IMR-90 (cell line): Measurements from ENCODE around the gene ACVR1B. TPM values are rescaled to one million over a fixed set of nuclear protein-coding genes. Genes with fewer than 3 reads are reported as not detected.

Experiments
- ATAC-seq: fragments of 200-7000 bp; cut with Tn5 transposase; 2 replicates; pipeline ENCODE4 v1.9.1; 2020; ENCODE audit warnings: low read depth, mild to moderate bottlenecking, moderate library complexity
- BruUV-seq: library from RNA; stranded (reverse); fragments of 400-500 nt; replicated peaks from 2 replicates; lab custom pipeline; 2021; lab: Mats Ljungman, UMichigan
- CTCF ChIA-PET: fragments of 300-600 bp; formaldehyde crosslinking; extraction: SDS; loops from one replicate; lab custom pipeline; 2021; ENCODE audit warnings: antibody characterized with exemption; lab: Yijun Ruan, JAX
- POLR2A ChIA-PET: fragments of 300-600 bp; sonication (Branson Sonifier 250); formaldehyde crosslinking; loops from one replicate; lab custom pipeline; 2022; ENCODE audit warnings: antibody characterized with exemption; ENCODE audit not compliant: unreplicated experiment; lab: Charles Lee
- DNase-seq: peaks from one replicate; pipeline ENCODE4 v3.0.0; 2013
- H2AFZ ChIP-seq: replicated peaks from 2 replicates; pipeline ENCODE3; 2013; ENCODE audit warnings: low read length, mild to moderate bottlenecking; ENCODE audit not compliant: poor library complexity
- H2AK5ac ChIP-seq: 2 replicates; pipeline ENCODE4 v1.6.1; 2013; ENCODE audit warnings: low read depth, low read length, inconsistent platforms
- H2AK9ac ChIP-seq: replicated peaks from 2 replicates; pipeline ENCODE3; 2013; ENCODE audit warnings: mild to moderate bottlenecking, low read depth, low read length, moderate library complexity; ENCODE audit not compliant: poor library complexity
- H2BK120ac ChIP-seq: 2 replicates; pipeline ENCODE4 v1.6.1; 2013; ENCODE audit warnings: low read depth, low read length, inconsistent platforms
- H2BK15ac ChIP-seq: 3 replicates; pipeline ENCODE4 v1.6.1; 2013; ENCODE audit warnings: low read depth, low read length, inconsistent platforms
- H2BK20ac ChIP-seq: 2 replicates; pipeline ENCODE4 v1.6.1; 2013; ENCODE audit warnings: low read depth, mild to moderate bottlenecking, inconsistent platforms, low read length, moderate library complexity
- H2BK5ac ChIP-seq: 2 replicates; pipeline ENCODE4 v1.6.1; 2013; ENCODE audit warnings: mild to moderate bottlenecking, low read depth, low read length, inconsistent platforms; ENCODE audit not compliant: poor library complexity, severe bottlenecking
- H3K14ac ChIP-seq: replicated peaks from 2 replicates; pipeline ENCODE4 v1.6.1; 2013; ENCODE audit warnings: low read depth, low read length, inconsistent platforms
- H3K18ac ChIP-seq: 2 replicates; pipeline ENCODE4 v1.6.1; 2013; ENCODE audit warnings: low read depth, low read length, control low read depth
- H3K23ac ChIP-seq: 2 replicates; pipeline ENCODE4 v1.6.1; 2013; ENCODE audit warnings: low read depth, low read length, inconsistent platforms
- H3K27ac ChIP-seq: 2 replicates; pipeline ENCODE4 v1.5.1; 2013; ENCODE audit warnings: mild to moderate bottlenecking, control low read depth, low read length; ENCODE audit not compliant: insufficient read depth
- H3K27me3 ChIP-seq: 2 replicates; pipeline ENCODE4 v1.6.1; 2013; ENCODE audit warnings: low read length; ENCODE audit not compliant: control insufficient read depth, insufficient read depth
- H3K36me3 ChIP-seq: 2 replicates; pipeline ENCODE4 v1.6.1; 2013; ENCODE audit warnings: low read length, mixed read lengths; ENCODE audit not compliant: control insufficient read depth, insufficient read depth
- H3K4ac ChIP-seq: 2 replicates; pipeline ENCODE4 v1.6.1; 2013; ENCODE audit warnings: low read depth, low read length, inconsistent platforms
- H3K4me1 ChIP-seq: 2 replicates; pipeline ENCODE4 v1.6.1; 2013; ENCODE audit warnings: low read length, mixed read lengths; ENCODE audit not compliant: control insufficient read depth, insufficient read depth
- H3K4me2 ChIP-seq: 2 replicates; pipeline ENCODE4 v1.6.1; 2013; ENCODE audit warnings: low read depth, mild to moderate bottlenecking, control low read depth, low read length, moderate library complexity
- H3K4me3 ChIP-seq: 2 replicates; pipeline ENCODE4 v1.5.1; 2013; ENCODE audit warnings: low read depth, mild to moderate bottlenecking, control low read depth, low read length, moderate library complexity; ENCODE audit not compliant: insufficient read depth
- H3K56ac ChIP-seq: 2 replicates; pipeline ENCODE4 v1.6.1; 2013; ENCODE audit warnings: low read length, inconsistent platforms; ENCODE audit not compliant: insufficient read depth; ENCODE audit errors: extremely low read depth
- H3K79me1 ChIP-seq, 2 experiments: 2 replicates each; pipeline ENCODE4 v1.6.1; 2013; ENCODE audit warnings: low read length in 2 of 2, inconsistent platforms in 1 of 2, low read depth in 1 of 2
- H3K9ac ChIP-seq: 2 replicates; pipeline ENCODE4 v1.6.1; 2013; ENCODE audit warnings: low read depth, low read length, control low read depth
- H3K9me1 ChIP-seq: 2 replicates; pipeline ENCODE4 v1.6.1; 2013; ENCODE audit warnings: low read length, inconsistent platforms; ENCODE audit not compliant: insufficient read depth
- H3K9me3 ChIP-seq: 2 replicates; pipeline ENCODE4 v1.6.1; 2013; ENCODE audit warnings: low read length; ENCODE audit not compliant: control insufficient read depth, insufficient read depth
- H4K20me1 ChIP-seq: 2 replicates; pipeline ENCODE4 v1.6.1; 2013; ENCODE audit warnings: low read length, inconsistent platforms; ENCODE audit not compliant: insufficient read depth
- H4K5ac ChIP-seq: 2 replicates; pipeline ENCODE4 v1.6.1; 2013; ENCODE audit warnings: mild to moderate bottlenecking, low read depth, low read length, control low read depth
- H4K8ac ChIP-seq, 2 experiments: 2 replicates each; pipeline ENCODE4 v1.6.1; 2013; ENCODE audit warnings: low read depth in 2 of 2, low read length in 2 of 2, control low read depth in 1 of 2, inconsistent platforms in 1 of 2
- H4K91ac ChIP-seq: 2 replicates; pipeline ENCODE4 v1.6.1; 2013; ENCODE audit warnings: low read depth, low read length, inconsistent platforms; ENCODE audit not compliant: insufficient read depth
- CHD1 ChIP-seq: IDR thresholded peaks from 2 replicates; pipeline ENCODE4 v1.6.1; 2012; ENCODE audit warnings: low read depth, low read length, improper control_type of control experiment
- CTCF ChIP-seq: conservative IDR thresholded peaks from 2 replicates; pipeline ENCODE4 v1.5.1; 2012; ENCODE audit warnings: mild to moderate bottlenecking, low read depth, low read length, improper control_type of control experiment
- MAFK ChIP-seq: IDR thresholded peaks from 2 replicates; pipeline ENCODE4 v1.6.1; 2012; ENCODE audit warnings: low read depth, low read length, improper control_type of control experiment
- MAZ ChIP-seq: IDR thresholded peaks from 2 replicates; pipeline ENCODE4 v1.6.1; 2012; ENCODE audit warnings: low read depth, mild to moderate bottlenecking, low read length, improper control_type of control experiment, moderate library complexity, borderline replicate concordance
- NFE2L2 ChIP-seq: fragments of 150-350 bp; IDR thresholded peaks from 2 replicates; pipeline ENCODE4 v1.6.1; 2016; ENCODE audit warnings: low read depth, mild to moderate bottlenecking, low read length
- POLR2A ChIP-seq: IDR thresholded peaks from 2 replicates; pipeline ENCODE4 v1.6.1; 2012; ENCODE audit warnings: mild to moderate bottlenecking, low read depth, low read length
- RCOR1 ChIP-seq: IDR thresholded peaks from 2 replicates; pipeline ENCODE4 v1.6.1; 2012; ENCODE audit warnings: mild to moderate bottlenecking, low read length, improper control_type of control experiment; ENCODE audit not compliant: insufficient replicate concordance
- USF2 ChIP-seq: fragments of 150-350 bp; IDR thresholded peaks from 2 replicates; pipeline ENCODE4 v1.6.1; 2017; ENCODE audit warnings: mild to moderate bottlenecking, antibody characterized with exemption, low read length, low read depth
- WGBS, 2 experiments: methylation state at CpG; one replicate each; pipeline versions ENCODE4 v1.1.5 to v1.1.7; 2013; ENCODE audit warnings: missing lambda C conversion rate in 2 of 2; ENCODE audit not compliant: insufficient read length in 1 of 2; ENCODE audit errors: extremely low coverage in 2 of 2; 5-methylcytosine and 5-hydroxymethylcytosine counted together
- dilution Hi-C: fragments of 300-500 bp; cut with HindIII; formaldehyde crosslinking; loops from one replicate; pipeline ENCODE4 v1.14.3; 2018; ENCODE audit warnings: low sequenced_read_pairs; ENCODE audit not compliant: unreplicated experiment
- in situ Hi-C: fragments of 300-500 bp; cut with MboI; formaldehyde crosslinking; loops from 3 replicates; pipeline ENCODE4 v1.14.3; 2019; ENCODE audit warnings: low sequenced_read_pairs, inconsistent platforms, mixed read lengths
- intact Hi-C: fragments of 100-400 bp; cut with micrococcal nuclease; formaldehyde crosslinking; loops from 2 replicates; pipeline ENCODE4 v1.10.0; 2022
- polyA plus RNA-seq, 3 experiments: library from polyadenylated mRNA; depleted of rRNA; stranded (reverse); fragments of >200 nt; gene quantifications; 2 replicates each; pipeline ENCODE4 v1.2.3, GENCODE V29; 2012; ENCODE audit warnings: low replicate concordance in 1 of 3
- total RNA-seq: library from RNA; depleted of rRNA; stranded (reverse); fragments of >200 nt; gene quantifications from 2 replicates; pipeline ENCODE4 v1.2.3, GENCODE V29; 2012

ACVR1B gene
- total and polyA plus RNA-seq, 2 of the 4 experiments (the other 2 are of a cell fraction), result 5.7 to 13.6 TPM

- TF ChIP-seq POLR2A, result no peak
These were observed 2.0 kb upstream of the ACVR1B start (continued) for GRCh38 chr12:51949342-51950030.

DNA sequence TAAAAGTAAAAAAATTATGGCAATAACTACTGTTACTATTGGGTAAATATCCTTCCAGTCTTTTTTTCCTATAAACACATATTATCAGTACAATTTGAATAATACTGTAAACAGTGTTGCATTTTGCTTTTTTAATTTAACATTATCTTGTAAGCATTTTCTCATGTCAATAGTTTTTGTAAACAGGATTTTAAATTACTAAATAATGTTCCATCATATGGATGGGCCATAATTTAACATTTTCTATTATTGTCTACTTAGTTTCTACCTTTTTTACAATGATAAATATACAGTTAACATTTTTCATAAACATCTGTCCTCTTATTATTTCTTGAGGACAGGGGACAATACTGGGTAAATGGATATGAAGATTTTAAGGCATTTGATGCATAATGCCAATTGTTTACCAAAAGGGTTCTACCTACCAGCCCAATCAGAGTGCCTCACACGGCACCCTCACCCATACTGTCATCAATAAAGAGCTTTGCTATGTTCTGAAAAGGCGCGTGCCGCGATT is 759 bp upstream of the ACVR1B start:
- no peak overlapping the region for H3K56ac ChIP-seq
- H3K9me1 ChIP-seq, result peaks cover 2% of the 10 kb centered on the region; the same call in 1 of the 2 replicates
- peak overlapping the region; percentile 96 for H3K23ac ChIP-seq
- peak overlapping the region; percentile 0 for H3K18ac ChIP-seq
- H4K5ac ChIP-seq, result no peak overlapping the region
- peak overlapping the region; percentile 73 for H3K4ac ChIP-seq
- H3K9me3 ChIP-seq, result no peaks in the 10 kb centered on the region
- H2AFZ ChIP-seq, result peak overlapping the region; percentile 97
- WGBS, 2 experiments, result 4% methylated on average over 4 of the region's 5 CpGs; no CpG with 5 or more reads in 1 of the 2 experiments
- H2BK5ac ChIP-seq, result no peak overlapping the region
- ChIA-PET POLR2A (no interaction called here), CTCF (interaction anchor here (0.6 kb wide), 1 partner anchor 20 kb away, joined by 3 read pairs; no protein-coding TSS in a partner anchor)
- dilution Hi-C loops, result loop anchor here (25.0 kb wide), 1 partner anchor 88 kb away; no protein-coding TSS in a partner anchor
- intact Hi-C loops, result no loop called here
- no TSS peak for BruUV-seq
- peaks cover 7% of the 10 kb centered on the region for H3K4me1 ChIP-seq
- in situ Hi-C loops, result no loop called here
- H2BK15ac ChIP-seq, result no peak overlapping the region
- ATAC-seq (no peak), DNase-seq (no peak)
- H2AK5ac ChIP-seq, result no peak overlapping the region
- TF ChIP-seq USF2, result no peak
- no peak for TF ChIP-seq RCOR1
- no peak for TF ChIP-seq NFE2L2
- TF ChIP-seq CHD1, result no peak
- TF ChIP-seq CTCF, result no peak
- TF ChIP-seq MAFK, result no peak
- no peak for TF ChIP-seq MAZ
- peak overlapping the region; percentile 95 for H3K4me2 ChIP-seq
- H3K4me3 ChIP-seq, result peak overlapping the region; percentile 55
- H3K27me3 ChIP-seq, result peaks cover 23% of the 10 kb centered on the region
- H3K79me1 ChIP-seq, result peaks cover 31 to 37% of the 10 kb centered on the region in 2 experiments
- H4K20me1 ChIP-seq, result peaks cover 25% of the 10 kb centered on the region
- H2AK9ac ChIP-seq, result peak overlapping the region; percentile 81
- peak overlapping the region; percentile 11 for H3K27ac ChIP-seq
- peak overlapping the region; percentile 61; the same call in 1 of the 2 replicates for H2BK20ac ChIP-seq
- peak overlapping the region; percentile 8 to 87; a peak in 3 of 4 replicates for H4K8ac ChIP-seq
- no peaks in the 10 kb centered on the region for H3K36me3 ChIP-seq
- peak overlapping the region; percentile 35 for H3K9ac ChIP-seq
- peak overlapping the region; percentile 67 for H3K14ac ChIP-seq
- H2BK120ac ChIP-seq, result peak overlapping the region; percentile 88
- peak overlapping the region; percentile 70; the same call in 1 of the 2 replicates for H4K91ac ChIP-seq
